Measurements from ENCODE around the gene CRYAA.
"Not testable (repeated sequence)": the region's sequence is repeated elsewhere in the genome, so short reads cannot be mapped to it uniquely, and the experiment has no call there.

- TF ChIP-seq POLR2A (IDR thresholded peaks at IDR 0.05): not testable (repeated sequence)
- TF ChIP-seq, protein P1, sequence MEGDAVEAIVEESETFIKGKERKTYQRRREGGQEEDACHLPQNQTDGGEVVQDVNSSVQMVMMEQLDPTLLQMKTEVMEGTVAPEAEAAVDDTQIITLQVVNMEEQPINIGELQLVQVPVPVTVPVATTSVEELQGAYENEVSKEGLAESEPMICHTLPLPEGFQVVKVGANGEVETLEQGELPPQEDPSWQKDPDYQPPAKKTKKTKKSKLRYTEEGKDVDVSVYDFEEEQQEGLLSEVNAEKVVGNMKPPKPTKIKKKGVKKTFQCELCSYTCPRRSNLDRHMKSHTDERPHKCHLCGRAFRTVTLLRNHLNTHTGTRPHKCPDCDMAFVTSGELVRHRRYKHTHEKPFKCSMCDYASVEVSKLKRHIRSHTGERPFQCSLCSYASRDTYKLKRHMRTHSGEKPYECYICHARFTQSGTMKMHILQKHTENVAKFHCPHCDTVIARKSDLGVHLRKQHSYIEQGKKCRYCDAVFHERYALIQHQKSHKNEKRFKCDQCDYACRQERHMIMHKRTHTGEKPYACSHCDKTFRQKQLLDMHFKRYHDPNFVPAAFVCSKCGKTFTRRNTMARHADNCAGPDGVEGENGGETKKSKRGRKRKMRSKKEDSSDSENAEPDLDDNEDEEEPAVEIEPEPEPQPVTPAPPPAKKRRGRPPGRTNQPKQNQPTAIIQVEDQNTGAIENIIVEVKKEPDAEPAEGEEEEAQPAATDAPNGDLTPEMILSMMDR (IDR thresholded peaks at IDR 0.05): not testable (repeated sequence)
These were observed 9.3 kb upstream of the CRYAA start for GRCh38 chr21:43159279-43160175.
